ENCODE results near the gene TMEM179. TPM values are rescaled to one million over a fixed set of nuclear protein-coding genes. Genes with fewer than 3 reads are reported as not detected.

The TMEM179 gene
- total RNA-seq, 1 experiment from 2014 or later = 3.4 TPM

DNA sequence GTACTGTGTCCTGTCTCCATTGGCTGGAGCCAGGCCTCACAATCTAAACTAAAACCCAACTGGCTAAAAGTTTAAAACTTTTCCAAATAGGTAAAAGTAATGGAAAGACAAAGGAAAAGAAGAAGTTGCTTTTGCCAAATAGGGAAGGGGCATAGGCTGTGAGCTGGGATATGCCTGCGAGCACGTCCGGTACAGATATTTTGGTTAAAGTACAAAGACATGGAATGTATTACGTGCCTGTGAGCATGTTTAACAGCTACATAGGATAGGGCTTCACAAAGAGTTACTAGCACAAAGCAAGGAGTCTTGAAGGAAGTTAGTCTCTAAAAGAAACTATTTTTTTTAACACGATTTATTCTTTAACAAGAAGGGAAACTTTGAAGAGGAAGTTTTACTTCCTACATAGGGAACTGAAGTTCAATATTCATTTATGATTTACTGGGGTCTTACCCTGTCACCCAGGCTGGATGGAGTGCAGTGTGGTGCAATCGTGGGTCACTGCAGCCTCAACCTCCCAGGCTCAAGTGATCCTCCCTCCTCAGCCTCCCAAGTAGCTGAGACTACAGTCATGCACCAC is 43.0 kb upstream of the TMEM179 start:
- DNase-seq (ENCODE audit: low read depth, low spot score) = no peak
- TF ChIP-seq CTCF (IDR thresholded peaks at IDR 0.05) = no peak
- no peak for TF ChIP-seq POLR2AphosphoS5 (IDR thresholded peaks at IDR 0.05; ENCODE audit: low read depth, low read length)
- TF ChIP-seq, protein P1, sequence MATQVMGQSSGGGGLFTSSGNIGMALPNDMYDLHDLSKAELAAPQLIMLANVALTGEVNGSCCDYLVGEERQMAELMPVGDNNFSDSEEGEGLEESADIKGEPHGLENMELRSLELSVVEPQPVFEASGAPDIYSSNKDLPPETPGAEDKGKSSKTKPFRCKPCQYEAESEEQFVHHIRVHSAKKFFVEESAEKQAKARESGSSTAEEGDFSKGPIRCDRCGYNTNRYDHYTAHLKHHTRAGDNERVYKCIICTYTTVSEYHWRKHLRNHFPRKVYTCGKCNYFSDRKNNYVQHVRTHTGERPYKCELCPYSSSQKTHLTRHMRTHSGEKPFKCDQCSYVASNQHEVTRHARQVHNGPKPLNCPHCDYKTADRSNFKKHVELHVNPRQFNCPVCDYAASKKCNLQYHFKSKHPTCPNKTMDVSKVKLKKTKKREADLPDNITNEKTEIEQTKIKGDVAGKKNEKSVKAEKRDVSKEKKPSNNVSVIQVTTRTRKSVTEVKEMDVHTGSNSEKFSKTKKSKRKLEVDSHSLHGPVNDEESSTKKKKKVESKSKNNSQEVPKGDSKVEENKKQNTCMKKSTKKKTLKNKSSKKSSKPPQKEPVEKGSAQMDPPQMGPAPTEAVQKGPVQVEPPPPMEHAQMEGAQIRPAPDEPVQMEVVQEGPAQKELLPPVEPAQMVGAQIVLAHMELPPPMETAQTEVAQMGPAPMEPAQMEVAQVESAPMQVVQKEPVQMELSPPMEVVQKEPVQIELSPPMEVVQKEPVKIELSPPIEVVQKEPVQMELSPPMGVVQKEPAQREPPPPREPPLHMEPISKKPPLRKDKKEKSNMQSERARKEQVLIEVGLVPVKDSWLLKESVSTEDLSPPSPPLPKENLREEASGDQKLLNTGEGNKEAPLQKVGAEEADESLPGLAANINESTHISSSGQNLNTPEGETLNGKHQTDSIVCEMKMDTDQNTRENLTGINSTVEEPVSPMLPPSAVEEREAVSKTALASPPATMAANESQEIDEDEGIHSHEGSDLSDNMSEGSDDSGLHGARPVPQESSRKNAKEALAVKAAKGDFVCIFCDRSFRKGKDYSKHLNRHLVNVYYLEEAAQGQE (IDR thresholded peaks at IDR 0.05; ENCODE audit: insufficient read depth in 1 of 2, low read depth in 2 of 2, low read length in 1 of 2) = no peak
- intact Hi-C loops (cut with micrococcal nuclease; ENCODE audit: unreplicated experiment) = no loop called here
- in situ Hi-C loops (cut with HindIII; ENCODE audit: low pct_unique_long_range_greater_than_20kb, low sequenced_read_pairs) = no loop called here
- ATAC-seq = no peak
- no peaks in the 10 kb centered on the region for H3K27me3 ChIP-seq (ENCODE audit: control insufficient read depth, insufficient read depth, low read length)
- CTCF ChIA-PET = no interaction called here
- no peak overlapping the region for H3K4me3 ChIP-seq (ENCODE audit: low read depth in 2 of 2, low read length in 2 of 2)
- H3K36me3 ChIP-seq (ENCODE audit: control insufficient read depth, insufficient read depth, low read length) = no peaks in the 10 kb centered on the region
- no peak overlapping the region for H3K27ac ChIP-seq (ENCODE audit: low read length)
- H3K4me1 ChIP-seq (ENCODE audit: control insufficient read depth, insufficient read depth, low read length) = peaks cover 4% of the 10 kb centered on the region
- H3K9me3 ChIP-seq (ENCODE audit: control insufficient read depth, insufficient read depth, low read depth, low read length) = no peaks in the 10 kb centered on the region; the same call in 1 of the 2 replicates
- POLR2A ChIA-PET = no interaction called here
- BruUV-seq (replicated peaks) = no TSS peak

DNA sequence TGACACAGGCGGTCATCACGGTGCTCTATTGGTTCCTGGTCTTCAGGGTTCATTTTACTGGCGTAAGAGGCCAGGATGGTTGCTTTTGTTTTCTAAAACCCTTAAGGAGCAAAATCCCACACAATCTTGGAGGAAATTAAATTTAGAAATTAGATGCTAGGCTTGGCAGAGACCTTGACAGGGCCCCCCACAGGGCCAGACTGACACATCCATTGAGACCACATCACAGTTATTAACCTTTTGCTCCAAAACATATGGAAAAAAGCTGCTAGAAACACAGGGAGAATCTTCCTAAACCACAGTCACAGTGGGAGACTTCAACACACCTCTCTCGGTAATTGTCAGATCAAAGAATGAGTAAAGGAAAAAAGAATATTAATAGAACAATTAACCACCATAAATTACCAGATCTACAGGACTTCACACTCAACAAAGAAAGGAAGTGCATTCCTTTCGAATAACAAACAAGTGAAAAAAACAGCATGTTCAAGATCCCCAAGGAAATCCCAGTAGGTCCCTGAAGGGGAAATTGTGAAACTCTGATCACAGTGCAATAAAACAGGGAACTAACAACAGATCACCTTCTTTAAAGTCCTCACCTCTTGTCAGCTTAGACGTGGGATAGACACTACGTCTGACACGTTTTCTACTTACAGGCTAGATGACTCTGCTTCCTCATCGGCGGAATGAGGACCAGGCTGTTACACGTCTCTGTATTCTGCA is 40.2 kb upstream of the TMEM179 start:
- no peaks in the 10 kb centered on the region for H3K27me3 ChIP-seq (ENCODE audit: control insufficient read depth, insufficient read depth, low read length)
- in situ Hi-C loops (cut with HindIII; ENCODE audit: low pct_unique_long_range_greater_than_20kb, low sequenced_read_pairs) = no loop called here
- no peak for TF ChIP-seq POLR2AphosphoS5 (IDR thresholded peaks at IDR 0.05; ENCODE audit: low read depth, low read length)
- TF ChIP-seq CTCF (IDR thresholded peaks at IDR 0.05) = no peak
- TF ChIP-seq, protein P1 (IDR thresholded peaks at IDR 0.05; ENCODE audit: insufficient read depth in 1 of 2, low read depth in 2 of 2, low read length in 1 of 2) = no peak
- no peak for TF ChIP-seq TCF7L2 (IDR thresholded peaks at IDR 0.05; ENCODE audit: low read depth, low read length)
- TF ChIP-seq SIN3A (IDR thresholded peaks at IDR 0.05; ENCODE audit: borderline replicate concordance, insufficient read depth, low read depth, low read length) = no peak
- H3K36me3 ChIP-seq (ENCODE audit: control insufficient read depth, insufficient read depth, low read length) = no peaks in the 10 kb centered on the region
- no TSS peak for BruUV-seq (replicated peaks)
- ATAC-seq (no peak), DNase-seq (ENCODE audit: low read depth, low spot score) (no peak)
- intact Hi-C loops (cut with micrococcal nuclease; ENCODE audit: unreplicated experiment) = no loop called here
- no peaks in the 10 kb centered on the region for H3K4me1 ChIP-seq (ENCODE audit: control insufficient read depth, insufficient read depth, low read length)
- POLR2A ChIA-PET = no interaction called here
- CTCF ChIA-PET = no interaction called here
- no peaks in the 10 kb centered on the region; the same call in 1 of the 2 replicates for H3K9me3 ChIP-seq (ENCODE audit: control insufficient read depth, insufficient read depth, low read depth, low read length)
- H3K27ac ChIP-seq (ENCODE audit: low read length) = no peak overlapping the region
- no peak overlapping the region for H3K4me3 ChIP-seq (ENCODE audit: low read depth in 2 of 2, low read length in 2 of 2)
